GM12873 (cell line): ENCODE results near the gene ZNF578.

ENCODE experiments used
- CTCF ChIP-seq: IDR thresholded peaks from 2 replicates; pipeline ENCODE4 v1.5.1; 2012; ENCODE audit warnings: low read depth, mild to moderate bottlenecking, moderate library complexity, low read length, control low read depth; ENCODE audit not compliant: insufficient read depth; ENCODE audit errors: missing control alignments

The ZNF578 gene

GRCh38 chr19:52527956-52528351, 74.6 kb downstream of the ZNF578 start:
- TF ChIP-seq CTCF = no peak

GRCh38 chr19:52532480-52532879, 79.1 kb downstream of the ZNF578 start:
- TF ChIP-seq CTCF = no peak

DNA sequence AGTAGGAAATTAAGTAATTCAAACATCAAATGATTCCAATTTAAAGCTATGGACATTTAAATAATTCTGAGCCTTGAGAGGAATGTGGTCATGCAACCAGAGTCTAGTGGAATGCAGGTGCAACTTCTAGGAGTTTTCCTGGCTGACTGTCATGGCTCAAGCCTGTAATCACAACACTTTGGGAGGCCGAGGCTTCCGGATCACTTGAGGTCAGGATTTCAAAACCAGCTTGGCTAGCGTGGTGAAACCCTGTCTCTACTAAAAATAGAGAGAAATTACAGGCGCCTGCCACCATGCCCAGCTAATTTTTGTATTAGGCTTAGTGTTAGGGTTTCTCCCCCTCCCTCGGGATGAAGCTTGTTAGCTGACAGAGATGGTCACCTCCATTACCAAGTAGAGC, 80.5 kb downstream of the ZNF578 start:
- TF ChIP-seq CTCF = no peak

- no peak for TF ChIP-seq CTCF
Observed at GRCh38 chr19:52535771-52536447, 82.6 kb downstream of the ZNF578 start.

DNA sequence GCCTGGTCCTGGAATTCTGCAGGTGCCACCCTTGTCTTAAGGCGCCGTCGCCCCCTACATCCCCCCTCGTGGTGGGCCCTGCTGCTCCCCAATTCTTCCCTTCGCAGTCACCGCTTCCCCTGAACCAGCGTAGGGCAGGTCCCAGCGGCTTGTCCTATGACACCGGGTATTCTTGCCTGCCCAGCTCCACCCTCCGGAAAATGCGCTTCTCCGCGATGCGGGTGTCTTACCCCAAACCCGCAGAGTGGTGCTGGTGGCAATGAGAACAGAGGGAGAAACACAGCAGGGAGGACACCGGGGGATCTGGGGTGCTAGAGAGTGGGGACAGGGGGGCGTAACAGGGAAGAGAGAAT, 83.1 kb downstream of the ZNF578 start:
- no peak for TF ChIP-seq CTCF

- TF ChIP-seq CTCF = no peak
Observed at GRCh38 chr19:52541608-52542007, 88.3 kb downstream of the ZNF578 start.

GRCh38 chr19:52542984-52543664, 89.8 kb downstream of the ZNF578 start:
- no peak for TF ChIP-seq CTCF
